ENCODE measurements around the gene SLC17A2.
A peak's percentile ranks its signal among the peaks of the same experiment; 100 is the strongest.

The SLC17A2 gene

DNA sequence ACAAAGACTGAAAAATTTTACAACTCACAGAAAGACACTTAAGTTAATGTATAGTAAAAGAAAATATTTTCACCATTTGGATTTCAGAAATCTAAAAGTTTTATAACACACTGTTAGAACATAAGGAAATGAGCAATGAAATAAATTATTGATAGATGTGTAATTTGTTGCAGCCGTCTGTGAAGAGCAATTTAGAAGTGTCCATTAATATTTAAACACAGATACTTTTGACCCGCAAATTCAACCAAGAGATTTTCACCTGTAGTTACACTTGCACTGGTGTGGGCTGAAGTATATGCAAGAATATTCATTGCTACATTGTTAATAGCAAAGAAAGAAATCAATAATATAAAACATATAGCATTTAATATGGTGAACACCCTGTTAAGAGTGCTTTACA is 41.9 kb downstream of the SLC17A2 start:
- no peak for DNase-seq (ENCODE audit: extremely low read depth in 1 of 2, low read depth in 1 of 2)

DNA sequence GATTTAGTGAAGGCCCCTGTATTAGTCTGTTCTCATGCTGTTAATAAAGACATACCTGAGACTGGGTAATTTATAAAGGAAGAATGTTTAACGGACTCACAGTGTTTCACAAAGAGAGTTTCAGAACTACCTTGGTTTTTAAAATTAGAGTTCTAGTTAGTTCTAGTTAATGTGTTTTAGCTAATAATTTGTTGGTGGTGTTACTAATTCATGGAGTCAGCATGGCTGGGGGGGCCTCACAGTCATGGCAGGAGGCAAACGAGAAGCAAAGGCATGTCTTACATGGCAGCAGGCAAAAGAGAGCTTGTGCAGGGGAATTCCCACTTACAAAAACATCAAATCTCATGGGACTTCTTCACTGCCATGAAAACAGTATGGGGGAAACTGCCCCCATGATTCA is 44.4 kb downstream of the SLC17A2 start:
- DNase-seq (ENCODE audit: extremely low read depth in 1 of 2, low read depth in 1 of 2) = no peak

DNA sequence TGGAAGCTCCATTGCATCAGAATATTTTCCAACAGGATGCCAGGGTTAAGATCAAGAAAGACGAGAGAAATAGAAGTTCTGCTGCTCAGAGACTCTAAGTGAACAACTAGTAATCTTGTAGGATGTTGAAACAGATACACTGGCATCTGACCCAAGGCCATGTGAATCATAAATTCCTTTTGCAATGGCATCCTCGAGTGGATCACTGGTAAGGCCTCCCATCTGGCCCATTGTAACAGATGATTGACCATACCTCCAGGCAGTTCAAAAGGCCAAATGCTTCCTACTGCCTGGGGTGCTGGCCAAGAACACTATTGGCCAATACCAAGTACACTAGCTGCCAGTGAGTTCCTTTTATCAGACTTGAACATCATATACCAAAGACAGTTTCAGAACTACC is 46.5 kb downstream of the SLC17A2 start:
- no peak for DNase-seq (ENCODE audit: extremely low read depth in 1 of 2, low read depth in 1 of 2)

DNA sequence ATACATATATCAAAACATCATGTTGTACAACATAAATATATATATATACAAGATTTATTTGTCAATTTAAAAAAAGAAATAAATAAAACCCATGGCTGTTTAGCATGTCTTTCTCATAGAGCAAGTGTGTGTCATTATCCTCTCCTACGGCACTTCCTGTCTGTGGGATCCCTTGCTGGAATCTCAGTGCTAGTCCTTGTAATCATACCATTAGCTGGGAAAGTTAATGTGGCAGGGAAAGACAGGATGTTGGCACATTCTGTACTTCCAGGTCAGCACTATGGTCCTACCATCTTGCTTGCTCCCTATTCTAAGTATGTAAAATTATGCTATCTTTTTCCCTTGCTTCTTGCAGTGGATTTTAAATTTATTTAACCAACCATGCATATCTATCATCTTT is 47.0 kb downstream of the SLC17A2 start:
- no peak for DNase-seq (ENCODE audit: extremely low read depth in 1 of 2, low read depth in 1 of 2)

DNA sequence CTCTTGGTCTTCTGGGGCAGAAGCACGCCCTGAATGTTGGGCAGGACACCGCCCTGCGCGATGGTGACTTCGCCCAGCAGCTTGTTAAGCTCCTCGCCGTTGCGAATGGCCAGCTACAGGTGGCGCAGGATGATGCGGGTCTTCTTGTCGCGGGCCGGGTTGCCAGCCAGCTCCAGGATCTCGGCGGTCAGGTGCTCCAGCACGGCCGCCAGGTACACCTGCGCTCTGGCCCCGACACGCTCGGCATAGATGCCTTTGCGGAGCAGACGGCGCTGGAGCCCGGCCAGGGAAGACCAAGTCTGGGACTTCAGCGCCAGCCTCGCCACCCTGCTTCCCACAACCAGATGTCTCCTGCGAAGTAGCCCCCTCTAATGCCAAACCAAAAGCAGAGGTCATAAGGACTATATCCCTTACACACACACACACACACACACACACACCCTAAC is 48.4 kb downstream of the SLC17A2 start:
- peak in 1 of 2 donors; percentile 1 for DNase-seq (ENCODE audit: extremely low read depth in 1 of 2, low read depth in 1 of 2)

DNA sequence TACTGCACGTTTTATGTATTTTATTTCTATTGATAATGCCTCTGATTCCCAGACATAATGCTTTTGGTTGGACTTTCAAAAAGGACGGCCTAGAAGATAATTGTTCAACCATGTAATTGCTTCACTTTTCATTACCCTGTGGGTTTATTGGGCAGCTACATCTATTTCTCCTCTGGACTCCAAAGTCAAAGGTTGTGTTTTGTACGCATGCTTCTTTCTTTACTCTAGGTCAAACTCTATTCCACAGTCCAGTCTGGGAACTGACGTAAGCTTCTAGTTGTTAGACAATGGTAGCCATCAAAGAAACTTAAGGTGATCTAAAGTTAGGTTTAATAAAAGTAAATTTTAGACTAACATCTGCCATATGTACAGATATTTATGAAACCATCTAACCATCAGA is 49.9 kb downstream of the SLC17A2 start:
- DNase-seq (ENCODE audit: extremely low read depth in 1 of 2, low read depth in 1 of 2) = no peak

DNA sequence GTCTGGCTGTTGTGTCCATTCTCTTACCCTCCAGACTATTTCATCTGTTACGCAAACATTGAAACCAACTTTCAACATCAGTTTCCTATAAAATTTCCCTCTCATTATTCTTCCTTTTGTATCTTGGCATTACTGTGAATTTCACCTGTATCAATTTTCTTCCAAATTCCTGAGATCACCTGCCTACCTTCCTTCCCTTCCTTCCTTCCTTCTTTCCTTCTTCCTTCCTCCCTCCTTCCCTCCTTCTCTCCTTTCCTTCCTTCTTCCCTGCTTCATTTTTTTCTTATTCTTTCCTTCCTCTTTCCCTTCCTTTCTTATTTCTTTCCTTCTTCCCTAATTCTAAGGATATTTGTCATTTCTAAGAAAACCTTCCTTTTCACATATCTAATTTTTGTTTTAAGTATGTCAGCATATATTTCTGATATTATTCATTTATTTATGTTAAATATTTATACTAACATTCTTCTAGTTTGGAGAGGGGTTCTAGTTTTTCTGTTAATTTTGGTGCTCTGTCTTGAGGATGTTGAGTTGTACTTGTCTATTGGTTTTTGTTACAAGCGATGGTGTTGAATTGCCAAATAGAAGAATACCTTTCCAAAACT is 51.7 kb downstream of the SLC17A2 start:
- no peak for DNase-seq (ENCODE audit: extremely low read depth in 1 of 2, low read depth in 1 of 2)

DNA sequence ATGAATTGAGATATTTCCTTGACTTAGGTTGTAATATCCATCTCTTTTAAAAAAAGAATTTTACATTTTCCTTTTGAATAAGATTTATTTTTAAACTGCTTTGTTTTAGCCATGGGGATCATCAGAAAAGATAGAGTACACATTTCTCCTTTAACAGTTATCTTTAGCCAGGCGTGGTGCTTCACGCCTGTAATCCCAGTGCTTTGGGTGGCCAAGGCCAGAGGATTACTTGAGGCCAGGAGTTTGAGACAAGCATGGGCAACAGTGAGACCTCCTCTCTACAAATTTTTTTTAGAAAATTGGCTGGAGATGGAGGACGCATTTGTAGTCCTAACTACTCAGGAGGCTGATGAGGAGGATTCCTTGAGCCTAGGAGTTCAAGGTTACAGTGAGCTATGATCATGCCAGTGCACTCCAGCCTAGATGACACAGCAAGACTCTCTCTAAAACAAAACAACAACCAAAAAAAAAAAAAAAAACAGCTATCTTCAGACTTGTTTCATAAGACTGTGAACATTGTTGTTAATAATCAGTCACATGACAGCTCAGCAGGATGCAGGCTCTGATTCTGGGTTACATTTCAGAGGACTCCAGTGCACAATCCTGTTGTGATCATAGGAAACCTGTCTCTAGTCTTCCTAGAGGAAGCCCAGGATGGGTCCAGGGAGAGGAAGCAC is 54.4 kb downstream of the SLC17A2 start:
- no peak for DNase-seq (ENCODE audit: extremely low read depth in 1 of 2, low read depth in 1 of 2)

DNA sequence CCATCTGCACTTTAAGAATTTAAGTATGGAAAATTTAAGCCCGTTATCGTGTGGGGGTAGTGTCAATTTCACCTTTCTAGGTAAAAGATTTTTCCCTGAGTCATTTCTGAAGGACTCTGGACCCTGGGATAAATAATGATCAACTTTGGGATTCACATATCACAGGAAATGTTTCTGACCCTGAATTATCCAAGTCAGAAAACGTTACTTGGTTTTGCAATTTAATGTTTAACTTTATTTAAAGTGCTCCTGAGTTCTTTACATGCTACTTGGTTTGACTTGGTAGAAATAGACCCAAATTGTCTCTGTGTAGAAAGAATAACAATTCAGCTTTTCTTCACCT is 55.0 kb downstream of the SLC17A2 start:
- DNase-seq (ENCODE audit: extremely low read depth in 1 of 2, low read depth in 1 of 2) = no peak

DNA sequence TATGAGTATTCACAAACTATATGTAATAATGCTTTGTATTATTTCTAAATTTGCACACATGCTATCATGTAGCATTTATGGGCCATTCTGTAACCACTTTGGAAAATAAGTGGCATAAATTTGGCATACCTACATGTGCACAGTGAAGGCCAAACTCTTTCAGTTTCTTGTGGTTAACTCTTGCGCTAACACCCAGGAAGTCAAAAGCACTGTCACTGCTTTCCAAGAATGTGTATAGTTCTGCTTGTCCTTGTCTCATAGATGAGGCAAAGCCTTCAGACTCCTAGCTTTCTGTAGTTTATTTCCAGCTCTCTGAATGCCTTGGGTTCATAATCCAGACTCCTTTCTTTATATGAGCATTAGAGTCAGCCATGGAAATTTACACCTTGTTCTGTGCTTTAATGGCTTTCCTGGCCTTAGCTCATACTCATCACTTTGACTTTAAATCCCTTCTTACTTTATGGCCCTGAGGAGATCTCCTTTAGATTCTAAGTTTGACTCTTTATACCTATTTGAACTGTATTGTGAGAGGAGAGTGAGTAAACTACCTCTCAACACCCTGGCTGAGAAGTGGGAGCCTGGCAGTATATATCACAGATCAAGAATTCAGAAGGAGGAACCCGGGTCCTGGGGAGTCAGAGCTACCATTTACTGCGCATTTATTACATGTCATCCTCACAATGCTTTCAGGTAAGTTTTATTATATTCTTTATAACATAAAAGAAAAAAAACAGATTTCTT is 55.5 kb downstream of the SLC17A2 start:
- no peak for DNase-seq (ENCODE audit: extremely low read depth in 1 of 2, low read depth in 1 of 2)

DNA sequence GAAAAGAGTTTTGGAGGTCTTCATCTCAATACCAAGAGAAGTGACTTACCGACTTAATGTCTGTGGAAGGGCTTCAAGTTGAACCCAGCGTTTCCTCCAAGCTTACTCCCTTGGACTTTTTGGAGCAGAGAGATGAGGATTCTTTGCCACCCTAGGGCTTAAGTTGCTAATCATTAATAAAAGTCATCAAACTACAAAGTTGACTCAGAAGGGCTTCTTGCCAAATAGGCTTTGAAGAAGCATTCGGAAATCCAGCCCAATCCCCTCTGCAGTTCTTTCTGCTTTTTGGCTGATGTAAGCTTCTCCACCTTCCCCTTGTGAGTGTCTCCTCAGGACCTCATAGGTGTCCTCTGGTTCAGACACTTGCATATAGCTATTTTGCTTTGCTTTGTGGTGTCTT is 56.4 kb downstream of the SLC17A2 start, which contains the start of gene SLC17A3:
SLC17A3 (minus strand) TSS at position 126 of the 400 bp plus-strand sequence. CDS start 5,856 bp downstream, outside the sequence.
- no peak for DNase-seq (ENCODE audit: extremely low read depth in 1 of 2, low read depth in 1 of 2)

DNA sequence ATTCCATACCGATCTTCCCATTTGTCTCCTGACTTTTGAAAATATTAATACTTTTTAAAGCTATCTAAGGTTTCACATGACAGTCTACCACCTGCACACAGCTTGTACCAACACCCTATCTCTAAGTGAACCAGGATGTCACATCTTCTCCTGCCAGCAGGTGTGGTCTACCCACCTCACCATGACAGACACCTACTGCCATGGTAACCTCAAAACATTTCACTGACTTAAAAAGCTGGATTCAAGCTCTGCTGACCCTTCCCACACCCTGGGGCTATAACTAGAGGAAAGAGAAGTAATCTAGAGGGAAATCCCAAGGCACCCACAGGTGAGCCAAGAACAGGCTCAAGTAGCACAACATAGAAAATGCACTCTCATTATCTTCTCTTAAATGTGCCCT is 57.7 kb downstream of the SLC17A2 start:
- no peak for DNase-seq (ENCODE audit: extremely low read depth in 1 of 2, low read depth in 1 of 2)

DNA sequence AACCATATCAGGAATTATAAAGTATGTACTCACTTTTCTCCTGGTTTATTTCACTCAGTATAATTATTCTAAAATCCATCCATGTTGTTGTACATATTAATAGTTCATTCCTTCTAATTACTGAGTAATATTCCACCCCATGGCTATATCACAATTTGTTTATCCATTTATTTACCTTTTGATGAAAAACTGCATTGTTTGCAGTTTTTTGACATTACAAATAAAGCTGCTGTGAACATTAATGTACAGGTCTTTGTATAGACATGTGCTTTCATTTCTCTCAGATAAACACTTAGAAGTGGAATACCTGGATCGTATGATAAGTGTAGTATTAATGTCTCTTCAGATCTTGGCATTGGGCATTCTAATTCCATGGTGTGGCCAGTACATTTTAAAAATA is 60.7 kb downstream of the SLC17A2 start:
- DNase-seq (ENCODE audit: extremely low read depth in 1 of 2, low read depth in 1 of 2) = no peak

DNA sequence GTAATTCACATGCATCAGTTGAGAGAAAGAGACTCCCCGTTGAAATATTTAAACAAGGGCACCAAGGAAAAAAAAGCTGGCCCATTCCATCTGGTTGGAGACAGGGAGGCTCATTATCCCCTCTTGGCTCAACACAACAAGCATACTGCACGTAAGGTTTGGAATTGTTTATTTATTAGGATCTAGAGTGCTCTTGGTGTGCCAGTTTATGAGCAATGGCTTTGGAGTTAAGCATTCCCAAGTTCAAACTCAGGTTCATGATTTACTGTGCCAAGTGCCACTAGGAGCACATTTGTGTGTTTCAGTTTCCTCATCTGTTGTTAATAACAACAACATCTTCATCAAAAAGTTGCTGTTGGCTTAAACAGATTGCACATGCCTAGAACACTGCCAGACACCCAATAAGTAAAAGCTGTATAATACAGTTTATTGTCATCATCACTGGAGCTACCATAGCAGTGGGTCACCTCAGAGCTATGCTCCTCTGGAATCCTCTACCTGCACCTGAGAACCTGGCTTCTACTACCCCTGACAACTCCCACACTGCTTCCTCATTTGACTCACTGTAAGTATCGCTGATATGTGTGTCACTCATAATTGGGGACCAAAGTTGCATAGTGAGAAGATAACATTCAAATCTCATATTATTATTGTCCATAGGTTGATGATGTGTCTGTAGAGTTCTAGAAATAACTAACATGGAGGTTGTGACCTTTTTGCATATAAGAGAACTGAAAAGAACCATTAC is 61.9 kb downstream of the SLC17A2 start:
- DNase-seq (ENCODE audit: extremely low read depth in 1 of 2, low read depth in 1 of 2) = no peak

DNA sequence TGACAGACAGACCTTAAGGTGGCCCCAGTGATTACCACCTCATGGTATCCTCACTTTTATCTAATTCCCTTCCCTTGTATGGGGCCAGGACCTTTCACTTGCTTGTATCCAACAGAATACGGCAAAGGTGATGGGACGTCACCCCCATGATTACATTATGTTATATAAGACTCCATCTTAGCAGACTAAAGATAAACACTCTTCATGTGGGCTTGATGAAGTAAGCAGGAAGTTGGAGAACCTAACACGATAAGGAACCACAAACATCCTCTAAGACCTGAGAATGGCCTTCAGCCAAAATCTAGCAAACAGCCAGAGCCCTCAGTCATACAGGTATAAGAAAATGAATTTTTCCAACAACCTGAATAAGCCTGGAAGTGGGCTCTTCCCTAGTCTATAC is 64.5 kb downstream of the SLC17A2 start:
- no peak for DNase-seq (ENCODE audit: extremely low read depth in 1 of 2, low read depth in 1 of 2)

DNA sequence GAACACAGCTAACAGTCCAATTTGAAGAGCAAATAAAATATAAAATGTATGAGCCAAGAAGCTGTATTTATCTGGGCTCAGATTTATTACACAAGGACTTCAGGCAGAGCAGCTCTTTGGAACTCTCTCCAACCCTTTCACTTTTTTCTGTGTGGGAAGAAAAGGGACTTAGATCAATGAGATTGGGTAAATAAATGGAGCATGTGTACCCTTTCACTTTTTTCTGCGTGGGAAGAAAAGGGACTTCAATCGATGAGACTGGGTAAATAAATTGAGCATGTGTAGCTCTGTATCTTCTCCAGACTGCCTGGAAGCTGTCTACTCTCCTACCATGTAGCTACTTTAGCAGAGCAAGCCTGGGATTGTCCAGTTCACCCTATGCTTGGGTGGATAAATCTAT is 67.1 kb downstream of the SLC17A2 start:
- no peak for DNase-seq (ENCODE audit: extremely low read depth in 1 of 2, low read depth in 1 of 2)
